Progenitor cell of endocrine pancreas (in vitro differentiated cells): Measurements from ENCODE around the gene RPL23. TPM values are rescaled to one million over a fixed set of nuclear protein-coding genes. Genes with fewer than 3 reads are reported as not detected.

Experiments used
- DNase-seq: peaks from one replicate; pipeline ENCODE4 v3.0.0; 2021; ENCODE audit warnings: low spot score; ENCODE audit not compliant: unreplicated experiment
- H3K27ac Mint-ChIP-seq: 2 replicates; pipeline ENCODE4 v1.8.0; 2021; ENCODE audit warnings: mild to moderate bottlenecking, moderate library complexity, mixed read lengths
- H3K27me3 Mint-ChIP-seq: 2 replicates; pipeline ENCODE4 v1.8.0; 2021; ENCODE audit warnings: mixed read lengths
- H3K36me3 Mint-ChIP-seq: 2 replicates; pipeline ENCODE4 v1.8.0; 2022; ENCODE audit warnings: mixed read lengths; ENCODE audit not compliant: insufficient read depth
- H3K4me1 Mint-ChIP-seq: 2 replicates; pipeline ENCODE4 v1.8.0; 2021; ENCODE audit warnings: low read depth, mixed read lengths
- H3K4me3 Mint-ChIP-seq: 2 replicates; pipeline ENCODE4 v1.8.0; 2021; ENCODE audit warnings: low read depth, mild to moderate bottlenecking, moderate library complexity, mixed read lengths
- H3K9me3 Mint-ChIP-seq: 2 replicates; pipeline ENCODE4 v1.8.0; 2021; ENCODE audit warnings: low read depth, mixed read lengths
- CTCF ChIP-seq: fragments of 200-600 bp; sonication (generic); IDR thresholded peaks from one replicate; pipeline ENCODE4 v1.5.0; 2021; ENCODE audit warnings: antibody characterized with exemption, mild to moderate bottlenecking; ENCODE audit not compliant: unreplicated experiment
- microRNA-seq: library from miRNA; unstranded; fragments of <30 nt; microRNA quantifications from one replicate; pipeline ENCODE4 v1.1.0, GENCODE V29; 2020; ENCODE audit warnings: borderline number of aligned reads; ENCODE audit not compliant: unreplicated experiment
- total RNA-seq: library from RNA; stranded (reverse); gene quantifications from 2 replicates; pipeline ENCODE4 v1.2.1, GENCODE V29; 2021

The RPL23 gene
- total RNA-seq, 1 donor from 2014 or later = 1,623 TPM

DNA sequence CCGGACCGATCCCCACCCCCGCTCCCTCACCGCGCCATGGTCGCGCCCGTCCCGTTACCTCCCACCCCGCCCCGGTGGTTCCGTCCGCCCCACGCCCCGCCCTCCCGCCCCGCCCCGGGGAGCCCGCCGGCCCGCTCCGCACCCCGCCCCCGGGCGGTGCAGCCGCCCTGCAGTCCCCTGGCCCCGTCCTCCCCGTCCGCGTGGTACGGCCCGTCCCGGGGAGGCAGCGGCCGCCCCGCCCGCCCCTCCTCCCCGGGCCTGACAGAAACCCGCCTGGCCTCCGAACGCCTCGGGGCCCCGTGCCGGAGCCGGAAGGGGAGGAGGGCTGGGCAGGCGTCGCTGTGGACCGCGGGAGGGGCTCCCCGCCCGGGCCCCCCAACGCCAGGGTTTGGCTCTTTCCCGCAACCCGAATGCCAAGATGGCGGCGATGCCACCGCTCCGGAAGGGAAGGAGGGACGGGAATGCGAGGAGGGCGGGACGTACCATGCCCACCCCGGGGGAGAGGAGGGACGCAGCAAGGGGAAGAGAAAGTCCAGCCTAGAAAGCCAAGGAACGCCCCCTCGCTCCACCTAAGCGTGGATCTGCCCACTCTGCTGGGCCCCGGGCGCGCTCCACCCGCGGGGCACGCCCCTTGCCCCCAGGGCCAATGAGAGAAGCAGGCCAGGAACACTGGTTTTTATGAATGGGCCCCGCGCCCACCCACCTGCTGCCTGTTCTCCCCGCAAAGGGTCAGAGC lies 53.9 kb downstream of the RPL23 start, which contains the start of gene PIP4K2B:
PIP4K2B (minus strand) TSS at position 56 of the 736 bp plus-strand sequence. CDS start 132 bp downstream, outside the sequence.
- H3K4me3 Mint-ChIP-seq = peak within 1 kb of the TSS; percentile 90
- H3K36me3 Mint-ChIP-seq = peaks cover 22% of the 10 kb centered on the region
- peaks cover 28% of the 10 kb centered on the region for H3K4me1 Mint-ChIP-seq
- no peaks in the 10 kb centered on the region for H3K9me3 Mint-ChIP-seq
- peak; percentile 96 for DNase-seq
- no peaks in the 10 kb centered on the region for H3K27me3 Mint-ChIP-seq
- no peak for TF ChIP-seq CTCF
- H3K27ac Mint-ChIP-seq = peak within 1 kb of the TSS; percentile 98

DNA sequence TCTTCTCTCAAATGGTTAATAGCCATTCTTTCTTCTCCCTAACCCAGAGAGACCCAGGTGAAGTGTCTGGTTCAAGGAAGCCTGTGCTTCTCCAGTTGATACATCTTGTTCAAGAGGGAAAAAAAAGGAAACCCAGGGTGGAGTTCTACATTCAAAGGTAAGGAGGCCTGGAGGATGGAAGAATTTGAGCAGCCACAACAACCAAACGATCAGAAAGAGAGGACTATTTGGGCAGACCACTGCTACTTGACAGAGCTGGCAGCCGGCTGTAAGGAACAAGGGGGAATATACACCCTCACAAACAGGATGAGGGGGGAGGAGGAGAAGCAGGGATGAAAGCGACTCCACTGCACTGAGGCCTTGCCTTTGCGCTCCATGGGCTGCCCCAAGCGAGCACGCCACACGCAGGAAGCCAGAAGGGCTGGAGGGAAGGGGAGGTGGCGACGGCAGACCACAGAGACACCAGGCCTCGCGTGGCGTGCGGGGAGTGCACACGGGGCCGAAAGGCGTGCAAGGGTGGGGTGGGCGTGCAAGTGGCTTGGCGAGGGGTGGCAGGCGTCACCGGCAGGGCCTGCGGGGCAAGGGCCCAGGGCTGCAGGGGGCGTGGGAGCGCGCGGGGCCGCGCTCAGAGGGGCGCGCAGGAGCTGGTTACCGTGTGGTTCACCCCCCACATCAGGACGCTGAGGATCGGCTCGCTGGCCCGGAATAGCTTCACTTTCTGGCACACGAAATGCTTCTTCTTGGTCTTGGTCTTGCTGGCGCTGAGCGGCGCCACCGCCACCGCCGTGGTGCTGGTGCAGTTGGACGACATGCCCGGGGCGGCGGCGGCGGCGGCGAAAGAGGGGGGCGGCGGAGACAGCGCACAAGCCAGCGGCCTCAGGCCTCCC lies 54.7 kb downstream of the RPL23 start:
- Mint-ChIP-seq H3K4me1 (peaks cover 28% of the 10 kb centered on the region), H3K27me3 (no peaks in the 10 kb centered on the region), H3K4me3 (peak overlapping the region; percentile 90), H3K27ac (peak overlapping the region; percentile 98), H3K9me3 (no peaks in the 10 kb centered on the region), H3K36me3 (peaks cover 16% of the 10 kb centered on the region)
- DNase-seq = no peak
- TF ChIP-seq CTCF = peak; percentile 29

Small RNAs within 50 kb of the gene (microRNA-seq; reads per million reads assigned to microRNA genes)
- not detected for gene MIR4727

Other genes with a start within 250 kb of the RPL23 start
- gene SRCIN1, start 247.8 kb downstream of the RPL23 start, total RNA-seq = 13.8 and 16.7 TPM in 2 replicates
- 8.2 and 10.0 TPM in 2 replicates for gene EPOP, start 178.8 kb downstream of the RPL23 start, total RNA-seq
- gene MLLT6, start 148.4 kb downstream of the RPL23 start, total RNA-seq = 147 and 155 TPM in 2 replicates
- gene CISD3, start 123.4 kb downstream of the RPL23 start, total RNA-seq = 5.1 and 5.9 TPM in 2 replicates
- 109 and 112 TPM in 2 replicates for gene PCGF2, start 105.4 kb downstream of the RPL23 start, total RNA-seq
- gene PSMB3, start 101.0 kb downstream of the RPL23 start, total RNA-seq = 134 and 138 TPM in 2 replicates
- gene PIP4K2B, start 54.2 kb downstream of the RPL23 start, total RNA-seq = 66.8 and 77.8 TPM in 2 replicates
- gene CWC25, start 28.4 kb downstream of the RPL23 start, total RNA-seq = 17.1 and 19.9 TPM in 2 replicates
- gene LASP1, start 16.3 kb upstream of the RPL23 start, total RNA-seq = 134 and 135 TPM in 2 replicates
- not detected in 2 replicates for gene FBXO47, start 113.7 kb upstream of the RPL23 start, total RNA-seq